Measurements from ENCODE around the gene TRMT2A.

The TRMT2A gene

DNA sequence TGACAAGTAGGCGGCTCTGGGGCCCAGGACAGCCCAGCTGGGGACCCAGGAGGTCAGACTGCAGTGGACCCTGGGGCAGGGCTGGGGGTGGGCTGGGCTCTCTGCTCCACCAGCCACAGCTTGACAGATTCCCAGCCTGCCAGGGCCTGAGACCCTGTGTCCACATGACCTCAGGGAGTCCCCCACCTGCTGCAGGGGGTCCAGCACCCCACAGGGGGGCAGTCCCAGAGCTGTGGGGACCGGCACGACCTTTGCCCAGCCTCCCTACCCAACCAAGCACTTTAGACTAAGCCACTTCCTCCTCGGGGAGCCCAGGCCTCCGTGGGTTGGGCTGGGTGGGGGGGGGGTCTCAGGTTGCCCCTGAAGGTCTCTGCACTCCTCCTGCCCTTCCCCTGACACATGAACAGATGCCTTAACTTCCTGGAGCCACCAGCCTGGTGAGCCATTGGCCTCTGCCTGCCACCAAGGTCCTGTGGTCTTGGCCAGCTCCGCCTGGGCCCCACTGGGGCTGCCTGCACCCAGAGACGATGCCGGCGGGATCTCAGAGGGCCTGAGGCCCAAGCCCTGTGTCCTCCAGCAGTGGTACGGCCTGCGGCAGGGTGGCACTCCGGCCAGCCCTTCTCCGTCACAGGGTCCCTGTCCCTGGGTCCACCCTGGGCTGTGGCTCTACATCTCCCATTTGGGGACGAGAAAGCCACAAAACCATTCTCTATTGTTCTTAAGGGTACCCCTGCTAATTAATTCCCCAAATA lies 30.4 kb upstream of the TRMT2A start:
- Histone ChIP-seq H3K9me3 (ENCODE audit: control insufficient read depth, low read length) (no peaks in the 10 kb centered on the region), H3K9ac (ENCODE audit: low read length) (no peak overlapping the region), H3K4me3 (ENCODE audit: low read length) (no peak overlapping the region), H3K4me1 (ENCODE audit: control insufficient read depth, insufficient read depth, low read length) (peaks cover 2% of the 10 kb centered on the region), H3K27me3 (replicated peaks; ENCODE audit: control insufficient read depth, insufficient read depth, low read length) (no peaks in the 10 kb centered on the region), H3K36me3 (ENCODE audit: control insufficient read depth, insufficient read depth, low read length, severe bottlenecking) (peaks cover 3% of the 10 kb centered on the region)
- no peak for DNase-seq (ENCODE audit: low read depth)

DNA sequence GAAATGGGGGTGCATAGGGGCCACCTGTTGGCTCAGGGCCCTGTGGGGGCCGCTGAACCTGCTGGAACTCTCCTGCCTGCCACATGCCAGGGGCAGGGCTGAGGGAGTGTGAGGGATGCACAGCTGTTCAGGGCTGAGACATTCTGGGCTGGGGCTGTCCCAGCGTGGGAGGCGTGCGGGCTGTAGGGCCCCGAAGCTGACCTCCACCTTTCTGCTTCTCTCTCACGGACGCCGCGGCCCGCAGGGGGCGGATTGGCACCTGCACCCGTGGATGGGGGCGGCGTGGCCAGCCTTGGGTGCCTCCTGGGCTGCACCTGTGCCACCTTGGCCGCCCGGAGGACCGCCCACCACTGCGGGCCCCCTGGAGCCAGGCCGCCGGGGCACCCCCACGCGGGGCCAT lies 29.8 kb upstream of the TRMT2A start:
- peaks cover 3% of the 10 kb centered on the region for H3K36me3 ChIP-seq (ENCODE audit: control insufficient read depth, insufficient read depth, low read length, severe bottlenecking)
- H3K4me3 ChIP-seq (ENCODE audit: low read length): no peak overlapping the region
- H3K9me3 ChIP-seq (ENCODE audit: control insufficient read depth, low read length): no peaks in the 10 kb centered on the region
- no peaks in the 10 kb centered on the region for H3K27me3 ChIP-seq (replicated peaks; ENCODE audit: control insufficient read depth, insufficient read depth, low read length)
- peaks cover 8% of the 10 kb centered on the region for H3K4me1 ChIP-seq (ENCODE audit: control insufficient read depth, insufficient read depth, low read length)
- no peak for DNase-seq (ENCODE audit: low read depth)
- no peak overlapping the region for H3K9ac ChIP-seq (ENCODE audit: low read length)

DNA sequence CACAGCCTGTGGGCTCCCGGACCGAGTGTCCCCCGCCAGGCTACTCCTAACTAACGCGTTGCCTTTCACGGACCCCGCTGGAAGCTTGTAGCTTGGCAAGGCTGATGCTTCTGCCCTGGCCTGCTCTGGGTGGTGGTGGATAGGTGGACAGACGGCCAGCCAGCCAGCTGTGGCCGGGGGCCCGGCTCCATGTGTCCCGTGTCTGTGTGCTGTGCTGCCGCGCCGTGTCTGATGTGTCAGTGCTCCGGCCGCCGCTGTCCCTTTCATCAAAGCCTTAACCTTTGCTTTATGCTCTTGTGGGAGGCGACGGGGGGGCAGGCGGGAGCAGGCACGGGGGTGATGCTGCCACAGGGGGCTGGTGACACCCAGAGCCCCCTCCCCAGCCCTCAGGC lies 28.8 kb upstream of the TRMT2A start:
- Histone ChIP-seq H3K4me1 (ENCODE audit: control insufficient read depth, insufficient read depth, low read length) (peaks cover 14% of the 10 kb centered on the region), H3K27me3 (replicated peaks; ENCODE audit: control insufficient read depth, insufficient read depth, low read length) (no peaks in the 10 kb centered on the region), H3K9me3 (ENCODE audit: control insufficient read depth, low read length) (no peaks in the 10 kb centered on the region), H3K4me3 (ENCODE audit: low read length) (no peak overlapping the region), H3K36me3 (ENCODE audit: control insufficient read depth, insufficient read depth, low read length, severe bottlenecking) (peaks cover 3% of the 10 kb centered on the region), H3K9ac (ENCODE audit: low read length) (no peak overlapping the region)
- DNase-seq (ENCODE audit: low read depth): no peak

DNA sequence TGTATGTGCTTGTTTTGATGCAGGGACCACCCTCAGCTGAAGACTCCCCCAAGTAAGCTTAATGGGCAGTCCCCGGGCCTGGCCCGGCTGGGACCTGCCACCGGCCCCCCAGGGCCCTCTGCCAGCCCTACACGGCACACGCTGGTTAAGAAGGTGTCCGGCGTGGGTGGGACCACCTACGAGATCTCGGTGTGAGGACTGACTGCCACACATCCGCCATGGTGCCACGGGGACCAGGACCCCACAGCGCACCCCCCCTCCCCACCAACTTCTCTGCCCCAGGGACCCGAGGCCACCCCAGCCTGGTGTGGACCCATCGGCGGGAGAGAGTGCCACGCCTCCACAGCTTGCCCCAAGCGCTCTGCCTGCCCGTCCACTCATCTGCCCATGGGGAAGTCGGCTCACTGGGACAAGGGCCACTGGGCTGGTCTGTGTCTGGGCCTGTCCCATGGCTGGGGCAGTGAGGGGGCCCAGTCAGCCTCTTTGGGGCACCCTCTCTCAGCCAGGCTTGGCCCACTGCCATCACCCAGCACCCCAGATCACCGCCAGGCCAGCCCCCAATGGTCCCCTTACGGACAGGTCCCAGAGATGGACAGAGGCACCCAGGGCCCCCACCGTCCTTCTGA lies 28.3 kb upstream of the TRMT2A start:
- H3K9ac ChIP-seq (ENCODE audit: low read length): no peak overlapping the region
- no peaks in the 10 kb centered on the region for H3K27me3 ChIP-seq (replicated peaks; ENCODE audit: control insufficient read depth, insufficient read depth, low read length)
- no peak for DNase-seq (ENCODE audit: low read depth)
- H3K9me3 ChIP-seq (ENCODE audit: control insufficient read depth, low read length): no peaks in the 10 kb centered on the region
- H3K4me1 ChIP-seq (ENCODE audit: control insufficient read depth, insufficient read depth, low read length): peaks cover 14% of the 10 kb centered on the region
- peaks cover 3% of the 10 kb centered on the region for H3K36me3 ChIP-seq (ENCODE audit: control insufficient read depth, insufficient read depth, low read length, severe bottlenecking)
- no peak overlapping the region for H3K4me3 ChIP-seq (ENCODE audit: low read length)

DNA sequence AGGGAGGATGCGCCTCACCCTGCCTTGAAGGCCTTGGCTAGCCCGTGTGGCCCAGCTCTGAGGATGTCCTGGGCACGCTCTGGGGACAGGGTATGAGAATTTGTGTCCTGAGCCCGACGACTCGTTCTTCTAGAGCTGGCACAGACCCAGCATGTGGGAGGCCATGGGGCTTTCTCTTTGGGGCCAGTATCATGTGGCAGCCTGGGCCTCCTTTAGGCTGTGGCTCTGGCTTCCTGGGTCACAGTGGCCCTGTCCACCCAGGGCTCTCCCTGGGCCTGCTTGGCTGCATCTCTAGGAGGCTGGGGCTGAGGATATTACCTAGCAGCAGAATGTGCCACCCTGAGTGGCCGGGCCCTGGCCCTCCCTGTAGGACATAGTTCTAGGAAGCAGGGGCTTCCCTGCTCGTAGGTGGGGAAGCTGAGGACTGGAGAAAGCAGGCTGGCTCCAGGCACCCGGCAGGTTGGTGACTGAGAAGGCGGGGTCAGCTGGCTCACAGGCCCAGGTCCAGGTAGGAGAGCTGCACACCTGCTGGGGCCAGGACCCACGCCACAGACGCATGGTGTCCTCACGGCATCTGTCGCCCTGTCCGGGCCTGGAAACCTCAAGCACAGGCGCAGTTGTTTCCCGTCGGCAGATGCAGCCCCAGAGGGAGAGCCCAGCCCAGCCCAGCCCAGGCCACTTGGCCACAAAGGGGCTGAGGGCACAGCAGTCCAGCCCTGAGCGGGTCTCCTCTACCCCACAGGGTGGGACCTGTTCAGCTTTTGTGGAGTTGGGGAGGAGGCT lies 27.0 kb upstream of the TRMT2A start:
- no peaks in the 10 kb centered on the region for H3K9me3 ChIP-seq (ENCODE audit: control insufficient read depth, low read length)
- peak overlapping the region; percentile 25 for H3K9ac ChIP-seq (ENCODE audit: low read length)
- DNase-seq (ENCODE audit: low read depth): no peak
- H3K4me1 ChIP-seq (ENCODE audit: control insufficient read depth, insufficient read depth, low read length): peaks cover 14% of the 10 kb centered on the region
- H3K4me3 ChIP-seq (ENCODE audit: low read length): no peak overlapping the region
- H3K27me3 ChIP-seq (replicated peaks; ENCODE audit: control insufficient read depth, insufficient read depth, low read length): no peaks in the 10 kb centered on the region
- peaks cover 8% of the 10 kb centered on the region for H3K36me3 ChIP-seq (ENCODE audit: control insufficient read depth, insufficient read depth, low read length, severe bottlenecking)

DNA sequence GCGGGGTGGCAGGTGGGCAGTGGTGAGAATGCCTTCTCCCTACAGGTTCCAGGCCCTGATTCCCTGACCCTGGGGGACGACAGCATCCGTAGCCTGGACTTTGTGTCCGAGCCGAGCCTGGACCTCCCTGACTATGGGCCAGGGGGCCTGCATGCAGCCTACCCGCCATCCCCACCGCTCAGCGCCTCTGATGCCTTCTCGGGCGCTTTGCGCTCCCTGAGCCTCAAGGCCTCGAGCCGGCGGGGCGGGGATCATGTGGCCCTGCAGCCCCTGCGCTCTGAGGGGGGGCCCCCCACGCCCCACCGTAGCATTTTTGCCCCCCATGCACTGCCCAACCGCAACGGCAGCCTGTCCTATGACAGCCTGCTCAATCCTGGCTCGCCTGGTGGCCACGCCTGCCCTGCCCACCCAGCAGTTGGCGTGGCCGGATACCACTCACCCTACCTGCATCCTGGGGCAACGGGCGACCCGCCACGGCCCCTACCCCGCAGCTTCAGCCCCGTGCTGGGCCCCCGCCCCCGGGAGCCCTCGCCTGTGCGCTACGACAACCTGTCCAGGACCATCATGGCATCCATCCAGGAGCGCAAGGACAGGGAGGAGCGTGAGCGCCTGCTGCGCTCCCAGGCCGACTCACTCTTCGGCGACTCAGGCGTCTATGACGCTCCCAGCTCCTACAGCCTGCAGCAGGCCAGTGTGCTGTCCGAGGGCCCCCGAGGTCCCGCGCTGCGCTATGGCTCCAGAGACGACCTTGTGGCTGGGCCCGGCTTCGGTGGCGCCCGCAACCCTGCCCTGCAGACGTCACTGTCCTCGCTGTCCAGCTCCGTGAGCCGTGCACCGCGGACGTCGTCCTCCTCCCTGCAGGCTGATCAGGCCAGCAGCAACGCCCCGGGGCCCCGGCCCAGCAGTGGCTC lies 25.9 kb upstream of the TRMT2A start:
- DNase-seq (ENCODE audit: low read depth): no peak
- H3K36me3 ChIP-seq (ENCODE audit: control insufficient read depth, insufficient read depth, low read length, severe bottlenecking): peaks cover 8% of the 10 kb centered on the region
- H3K27me3 ChIP-seq (replicated peaks; ENCODE audit: control insufficient read depth, insufficient read depth, low read length): no peaks in the 10 kb centered on the region
- H3K4me1 ChIP-seq (ENCODE audit: control insufficient read depth, insufficient read depth, low read length): peaks cover 18% of the 10 kb centered on the region
- no peak overlapping the region for H3K9ac ChIP-seq (ENCODE audit: low read length)
- no peak overlapping the region for H3K4me3 ChIP-seq (ENCODE audit: low read length)
- H3K9me3 ChIP-seq (ENCODE audit: control insufficient read depth, low read length): no peaks in the 10 kb centered on the region

DNA sequence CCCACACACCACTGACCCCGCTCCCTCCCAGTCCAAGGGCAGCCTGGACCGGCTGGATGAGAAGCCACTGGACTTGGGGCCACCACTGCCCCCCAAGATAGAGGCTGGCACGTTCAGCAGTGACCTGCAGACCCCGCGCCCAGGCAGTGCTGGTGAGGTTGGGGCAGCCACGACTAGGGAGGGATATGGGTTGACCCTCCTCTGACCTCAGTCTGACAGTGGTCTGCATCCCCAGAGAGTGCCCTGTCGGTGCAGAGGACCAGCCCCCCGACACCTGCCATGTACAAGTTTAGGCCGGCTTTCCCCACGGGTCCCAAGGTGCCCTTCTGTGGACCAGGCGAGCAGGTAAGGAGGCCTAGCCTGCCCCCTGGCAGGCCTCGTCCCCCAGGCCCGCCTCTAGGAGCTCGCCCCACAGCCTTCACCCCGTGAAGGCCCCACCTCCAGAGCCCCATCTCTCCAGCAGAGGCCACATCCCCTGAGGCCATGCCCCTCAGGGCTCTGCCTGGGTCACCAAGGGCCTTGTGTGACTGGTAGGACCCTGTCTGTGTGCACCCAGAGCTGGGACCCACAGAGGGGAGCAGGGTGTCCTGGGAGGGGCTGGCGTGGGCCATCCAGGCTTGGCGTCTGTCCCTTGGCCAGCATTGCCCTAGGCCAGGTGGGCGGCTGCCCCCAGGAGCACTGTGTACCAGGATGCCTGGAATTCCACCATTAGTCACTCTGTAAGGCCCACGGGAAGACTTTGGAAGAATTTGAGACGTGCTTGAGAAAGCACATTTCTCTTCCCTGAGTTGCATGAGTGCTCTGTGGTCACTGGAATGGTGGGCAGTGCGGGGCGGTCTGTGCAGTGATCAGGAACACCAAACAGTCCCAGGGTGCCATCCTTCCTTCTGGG lies 24.4 kb upstream of the TRMT2A start:
- Histone ChIP-seq H3K4me3 (ENCODE audit: low read length) (no peak overlapping the region), H3K27me3 (replicated peaks; ENCODE audit: control insufficient read depth, insufficient read depth, low read length) (no peaks in the 10 kb centered on the region), H3K9me3 (ENCODE audit: control insufficient read depth, low read length) (no peaks in the 10 kb centered on the region), H3K9ac (ENCODE audit: low read length) (peak overlapping the region; percentile 3), H3K36me3 (ENCODE audit: control insufficient read depth, insufficient read depth, low read length, severe bottlenecking) (peaks cover 8% of the 10 kb centered on the region), H3K4me1 (ENCODE audit: control insufficient read depth, insufficient read depth, low read length) (peaks cover 20% of the 10 kb centered on the region)
- peak; percentile 78 for DNase-seq (ENCODE audit: low read depth)

DNA sequence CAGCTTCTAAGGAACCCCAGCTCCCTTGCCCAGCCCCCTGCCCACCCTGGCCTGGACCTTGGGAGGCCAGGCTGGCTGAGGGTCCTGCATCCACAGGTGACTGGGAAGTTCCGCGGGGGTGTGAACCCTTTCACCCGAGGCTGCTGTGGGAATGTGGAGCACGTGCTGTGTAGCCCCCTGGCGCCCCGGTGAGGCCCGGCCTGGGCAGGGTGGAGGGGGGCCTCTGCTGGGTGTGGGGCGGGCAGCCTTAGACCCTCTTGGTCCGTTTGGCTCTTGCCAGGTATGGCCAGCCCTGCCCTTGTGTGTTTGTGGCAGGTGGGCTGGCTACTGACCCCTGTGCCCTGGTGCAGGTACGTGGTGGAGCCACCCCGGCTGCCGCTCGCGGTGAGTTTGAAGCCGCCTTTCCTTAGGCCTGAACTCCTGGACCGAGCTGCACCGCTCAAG lies 23.5 kb upstream of the TRMT2A start:
- H3K27me3 ChIP-seq (replicated peaks; ENCODE audit: control insufficient read depth, insufficient read depth, low read length): no peaks in the 10 kb centered on the region
- no peak overlapping the region for H3K4me3 ChIP-seq (ENCODE audit: low read length)
- H3K9ac ChIP-seq (ENCODE audit: low read length): no peak overlapping the region
- DNase-seq (ENCODE audit: low read depth): no peak
- no peaks in the 10 kb centered on the region for H3K9me3 ChIP-seq (ENCODE audit: control insufficient read depth, low read length)
- peaks cover 20% of the 10 kb centered on the region for H3K4me1 ChIP-seq (ENCODE audit: control insufficient read depth, insufficient read depth, low read length)
- peaks cover 8% of the 10 kb centered on the region for H3K36me3 ChIP-seq (ENCODE audit: control insufficient read depth, insufficient read depth, low read length, severe bottlenecking)

DNA sequence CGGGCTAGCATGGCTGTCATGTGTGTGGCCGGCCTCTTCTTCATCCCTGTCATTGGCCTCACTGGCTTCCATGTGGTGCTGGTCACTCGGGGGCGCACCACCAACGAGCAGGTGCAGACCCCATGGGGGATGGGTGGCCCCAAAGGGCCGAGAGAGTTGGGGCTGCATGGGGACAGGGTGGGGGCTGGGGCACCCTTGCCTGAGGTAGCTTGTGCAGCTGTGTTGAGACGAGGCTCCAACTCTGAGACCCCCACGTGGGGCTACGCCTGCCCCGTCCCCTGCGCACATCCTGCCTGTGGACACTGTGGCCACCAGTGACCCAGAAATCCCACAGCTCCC lies 23.1 kb upstream of the TRMT2A start:
- Histone ChIP-seq H3K4me3 (ENCODE audit: low read length) (no peak overlapping the region), H3K36me3 (ENCODE audit: control insufficient read depth, insufficient read depth, low read length, severe bottlenecking) (peaks cover 8% of the 10 kb centered on the region), H3K27me3 (replicated peaks; ENCODE audit: control insufficient read depth, insufficient read depth, low read length) (no peaks in the 10 kb centered on the region), H3K9ac (ENCODE audit: low read length) (no peak overlapping the region), H3K4me1 (ENCODE audit: control insufficient read depth, insufficient read depth, low read length) (peaks cover 20% of the 10 kb centered on the region), H3K9me3 (ENCODE audit: control insufficient read depth, low read length) (no peaks in the 10 kb centered on the region)
- DNase-seq (ENCODE audit: low read depth): no peak

DNA sequence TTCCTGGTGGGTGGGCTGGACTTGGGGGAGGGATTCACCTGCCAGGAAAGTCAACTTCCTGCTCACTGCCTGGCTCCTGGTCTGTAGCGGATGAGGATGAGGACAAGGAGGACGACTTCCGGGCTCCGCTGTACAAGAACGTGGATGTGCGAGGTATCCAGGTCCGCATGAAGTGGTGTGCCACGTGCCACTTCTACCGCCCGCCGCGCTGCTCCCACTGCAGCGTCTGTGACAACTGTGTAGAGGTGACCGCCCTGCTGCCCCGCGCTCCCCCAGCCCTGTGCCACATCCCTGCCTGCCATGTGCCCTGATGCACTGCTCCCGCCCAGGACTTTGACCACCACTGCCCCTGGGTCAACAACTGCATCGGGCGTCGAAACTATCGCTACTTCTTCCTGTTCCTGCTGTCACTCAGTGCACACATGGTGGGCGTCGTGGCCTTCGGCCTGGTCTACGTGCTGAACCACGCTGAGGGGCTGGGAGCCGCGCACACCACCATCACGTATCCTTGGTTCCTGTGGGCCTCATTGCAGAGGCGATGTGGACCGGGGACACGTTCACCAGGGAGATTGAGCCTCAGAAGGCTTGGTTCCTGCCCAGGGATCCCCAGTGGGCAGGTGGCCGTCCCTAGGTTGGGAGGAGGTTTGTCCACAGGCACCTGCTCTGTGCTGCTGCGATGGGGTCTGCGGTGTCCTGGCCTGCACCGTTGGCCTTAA lies 22.5 kb upstream of the TRMT2A start:
- Histone ChIP-seq H3K4me1 (ENCODE audit: control insufficient read depth, insufficient read depth, low read length) (peaks cover 20% of the 10 kb centered on the region), H3K4me3 (ENCODE audit: low read length) (no peak overlapping the region), H3K9me3 (ENCODE audit: control insufficient read depth, low read length) (no peaks in the 10 kb centered on the region), H3K9ac (ENCODE audit: low read length) (no peak overlapping the region), H3K27me3 (replicated peaks; ENCODE audit: control insufficient read depth, insufficient read depth, low read length) (no peaks in the 10 kb centered on the region), H3K36me3 (ENCODE audit: control insufficient read depth, insufficient read depth, low read length, severe bottlenecking) (peaks cover 8% of the 10 kb centered on the region)
- no peak for DNase-seq (ENCODE audit: low read depth)

Data from adipocyte (in vitro differentiated cells).